ENCODE measurements around the gene NCF2. TPM values are rescaled to one million over a fixed set of nuclear protein-coding genes. Genes with fewer than 3 reads are reported as not detected.
"Not testable (repeated sequence)": the region's sequence is repeated elsewhere in the genome, so short reads cannot be mapped to it uniquely, and the experiment has no call there.

Gene NCF2
- total RNA-seq, 2 donors from 2014 or later, result 8.3 to 9.6 TPM

- no peak for TF ChIP-seq POLR2A (IDR thresholded peaks at IDR 0.05)
- TF ChIP-seq, protein P1, sequence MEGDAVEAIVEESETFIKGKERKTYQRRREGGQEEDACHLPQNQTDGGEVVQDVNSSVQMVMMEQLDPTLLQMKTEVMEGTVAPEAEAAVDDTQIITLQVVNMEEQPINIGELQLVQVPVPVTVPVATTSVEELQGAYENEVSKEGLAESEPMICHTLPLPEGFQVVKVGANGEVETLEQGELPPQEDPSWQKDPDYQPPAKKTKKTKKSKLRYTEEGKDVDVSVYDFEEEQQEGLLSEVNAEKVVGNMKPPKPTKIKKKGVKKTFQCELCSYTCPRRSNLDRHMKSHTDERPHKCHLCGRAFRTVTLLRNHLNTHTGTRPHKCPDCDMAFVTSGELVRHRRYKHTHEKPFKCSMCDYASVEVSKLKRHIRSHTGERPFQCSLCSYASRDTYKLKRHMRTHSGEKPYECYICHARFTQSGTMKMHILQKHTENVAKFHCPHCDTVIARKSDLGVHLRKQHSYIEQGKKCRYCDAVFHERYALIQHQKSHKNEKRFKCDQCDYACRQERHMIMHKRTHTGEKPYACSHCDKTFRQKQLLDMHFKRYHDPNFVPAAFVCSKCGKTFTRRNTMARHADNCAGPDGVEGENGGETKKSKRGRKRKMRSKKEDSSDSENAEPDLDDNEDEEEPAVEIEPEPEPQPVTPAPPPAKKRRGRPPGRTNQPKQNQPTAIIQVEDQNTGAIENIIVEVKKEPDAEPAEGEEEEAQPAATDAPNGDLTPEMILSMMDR (IDR thresholded peaks at IDR 0.05), result no peak
- WGBS, 2 donors, result 5 to 11% methylated on average over 1 of the region's 1 CpG
- Histone ChIP-seq H3K4me1 (peaks cover 44% of the 10 kb centered on the region), H3K9me3 (no peaks in the 10 kb centered on the region), H3K4me3 (no peak overlapping the region), H3K27ac (peak overlapping the region in 1 of 4 donors; percentile 86), H3K36me3 (replicated peaks in 1 of 2; ENCODE audit: insufficient read depth in 1 of 2, low read depth in 2 of 2) (peaks cover 0 to 5% of the 10 kb centered on the region in 2 donors), H3K27me3 (no peaks in the 10 kb centered on the region)
- intact Hi-C loops (cut with DNase I), result no loop called here
- DNase-seq (no peak), ATAC-seq (no peak)
Measured at GRCh38 chr1:183632964-183633363, 42.7 kb upstream of the NCF2 start.

DNA sequence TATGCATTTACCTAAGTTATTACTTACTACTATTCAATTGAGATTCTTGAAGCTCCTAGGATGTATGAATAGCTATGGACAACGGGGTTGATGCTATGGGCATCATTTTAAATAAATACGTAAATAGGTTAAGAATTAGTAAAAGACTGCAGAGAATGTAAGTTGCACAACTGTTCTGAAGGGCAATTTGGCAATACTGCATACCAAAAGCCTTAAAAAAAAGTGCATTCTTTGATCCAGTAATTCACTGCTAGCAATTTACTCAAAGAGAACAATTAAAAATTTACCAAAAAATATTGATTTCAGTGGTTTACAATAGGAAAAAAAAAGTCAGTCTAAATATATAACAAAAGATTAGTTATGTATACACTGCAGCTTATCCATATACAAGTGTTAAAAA, 41.9 kb upstream of the NCF2 start:
- intact Hi-C loops (cut with DNase I), result no loop called here

GRCh38 chr1:183630748-183631147, 40.5 kb upstream of the NCF2 start:
- 50 to 68% methylated on average over 2 of the region's 2 CpGs for WGBS, 2 donors
- Histone ChIP-seq H3K27ac (no peak overlapping the region), H3K9me3 (no peaks in the 10 kb centered on the region), H3K27me3 (no peaks in the 10 kb centered on the region), H3K4me1 (peaks cover 47% of the 10 kb centered on the region), H3K4me3 (no peak overlapping the region), H3K36me3 (replicated peaks in 1 of 2; ENCODE audit: insufficient read depth in 1 of 2, low read depth in 2 of 2) (peaks cover 0 to 5% of the 10 kb centered on the region in 2 donors)
- intact Hi-C loops (cut with DNase I), result no loop called here
- TF ChIP-seq POLR2A (IDR thresholded peaks at IDR 0.05), result no peak
- TF ChIP-seq, protein P1 (IDR thresholded peaks at IDR 0.05), result no peak
- ATAC-seq (no peak), DNase-seq (no peak)

More for the DNA sequence above, 41.9 kb upstream of the NCF2 start:
- Histone ChIP-seq H3K4me1 (peaks cover 44% of the 10 kb centered on the region), H3K27me3 (no peaks in the 10 kb centered on the region), H3K27ac (peak overlapping the region in 1 of 4 donors; percentile 86), H3K36me3 (replicated peaks in 1 of 2; ENCODE audit: insufficient read depth in 1 of 2, low read depth in 2 of 2) (peaks cover 0 to 5% of the 10 kb centered on the region in 2 donors), H3K4me3 (no peak overlapping the region), H3K9me3 (no peaks in the 10 kb centered on the region)
- DNase-seq, result no peak
- WGBS, 2 donors, result 32 to 64% methylated on average over 2 of the region's 2 CpGs
- TF ChIP-seq POLR2A (IDR thresholded peaks at IDR 0.05), result no peak
- ATAC-seq, result no peak

DNA sequence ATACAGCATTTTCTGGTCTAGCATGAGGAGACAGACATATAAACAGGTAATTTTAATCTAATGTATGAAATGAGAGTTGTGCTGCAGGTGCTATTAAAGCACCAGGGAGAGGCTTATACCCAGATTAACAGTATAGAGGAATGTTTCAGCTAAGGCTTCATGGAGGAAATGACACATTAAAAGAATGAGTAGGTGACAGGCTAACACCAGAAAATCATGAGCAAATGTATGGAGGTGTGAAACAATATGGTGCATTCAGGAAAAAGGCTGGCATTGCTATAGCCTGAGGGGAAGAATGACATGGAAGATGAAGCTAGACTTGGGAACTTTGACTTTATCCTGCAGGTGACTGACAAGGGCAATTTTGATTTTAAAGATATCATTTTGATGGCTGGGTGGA, 38.3 kb upstream of the NCF2 start:
- Histone ChIP-seq H3K9me3 (no peaks in the 10 kb centered on the region), H3K4me1 (peaks cover 41% of the 10 kb centered on the region), H3K4me3 (no peak overlapping the region), H3K27ac (peak overlapping the region in 1 of 4 donors; percentile 30), H3K27me3 (no peaks in the 10 kb centered on the region), H3K36me3 (replicated peaks in 1 of 2; ENCODE audit: insufficient read depth in 1 of 2, low read depth in 2 of 2) (peaks cover 0 to 5% of the 10 kb centered on the region in 2 donors)
- no peak for DNase-seq
- intact Hi-C loops (cut with DNase I), result loop anchor here (10.0 kb wide), 1 partner anchor 164 kb away; no protein-coding TSS in a partner anchor
- TF ChIP-seq, protein P1 (IDR thresholded peaks at IDR 0.05), result no peak
- no peak for TF ChIP-seq POLR2A (IDR thresholded peaks at IDR 0.05)
- no peak for ATAC-seq

GRCh38 chr1:183626236-183626635, 36.0 kb upstream of the NCF2 start:
- not testable (repeated sequence) for H3K27me3 ChIP-seq; H3K4me3 ChIP-seq; DNase-seq; H3K9me3 ChIP-seq; H3K36me3 ChIP-seq (replicated peaks in 1 of 2; ENCODE audit: insufficient read depth in 1 of 2, low read depth in 2 of 2)
- 7 to 8% methylated on average over 3 of the region's 3 CpGs for WGBS, 2 donors
- Histone ChIP-seq H3K27ac (peak overlapping the region in 2 of 4 donors; percentile 31 to 60), H3K4me1 (peaks cover 36% of the 10 kb centered on the region)
- peak; percentile 45 for ATAC-seq
- intact Hi-C loops (cut with DNase I), result loop anchor here (10.0 kb wide), 1 partner anchor 161 kb away; no protein-coding TSS in a partner anchor

All from body of pancreas (tissue), 4 donors.